GM19324 (cell line): ENCODE measurements around the gene ANKRD62.

ENCODE experiments used
- ATAC-seq: cut with Tn5 transposase; IDR thresholded peaks from one replicate; pipeline ENCODE4 v1.9.1; 2021; ENCODE audit warnings: mild to moderate bottlenecking, moderate library complexity; ENCODE audit not compliant: unreplicated experiment, low FRiP score

The ANKRD62 gene

GRCh38 chr18:12093520-12094257, at the start of gene ANKRD62:
TSS of gene ANKRD62 (plus strand) at chr18:12093843. CDS start at chr18:12094018, 175 bp downstream.
- ATAC-seq, result no peak

- no peak for ATAC-seq
Observed at GRCh38 chr18:12044591-12044990, 49.1 kb upstream of the ANKRD62 start.

GRCh38 chr18:12046046-12046750, 47.4 kb upstream of the ANKRD62 start:
- no peak for ATAC-seq

GRCh38 chr18:12046751-12047335, 46.8 kb upstream of the ANKRD62 start:
- ATAC-seq, result no peak

GRCh38 chr18:12048010-12048826, 45.4 kb upstream of the ANKRD62 start:
- ATAC-seq, result no peak

- ATAC-seq, result no peak
Observed at GRCh38 chr18:12048827-12049175, 44.8 kb upstream of the ANKRD62 start.

- ATAC-seq, result peak; percentile 92
Observed at GRCh38 chr18:12049978-12050811, 43.4 kb upstream of the ANKRD62 start.

DNA sequence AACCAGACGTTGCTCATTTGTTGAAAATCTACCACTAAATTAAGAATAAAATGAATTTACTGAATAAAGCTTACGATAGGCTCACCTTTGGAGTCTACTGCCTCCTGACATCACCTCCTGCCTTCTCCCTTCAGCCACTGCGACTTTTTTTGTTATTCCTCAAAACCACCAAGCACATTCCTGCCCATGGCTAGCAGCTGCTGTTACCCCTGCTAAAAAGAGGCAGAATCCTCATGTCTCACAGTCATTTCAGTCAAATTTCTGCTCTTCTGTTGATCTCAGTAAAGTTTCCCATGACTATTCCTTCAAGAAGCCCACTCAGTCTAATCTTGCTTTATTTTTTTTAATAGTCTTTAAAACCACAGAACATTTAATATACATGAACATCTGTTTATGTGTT, 40.8 kb upstream of the ANKRD62 start:
- ATAC-seq, result no peak

DNA sequence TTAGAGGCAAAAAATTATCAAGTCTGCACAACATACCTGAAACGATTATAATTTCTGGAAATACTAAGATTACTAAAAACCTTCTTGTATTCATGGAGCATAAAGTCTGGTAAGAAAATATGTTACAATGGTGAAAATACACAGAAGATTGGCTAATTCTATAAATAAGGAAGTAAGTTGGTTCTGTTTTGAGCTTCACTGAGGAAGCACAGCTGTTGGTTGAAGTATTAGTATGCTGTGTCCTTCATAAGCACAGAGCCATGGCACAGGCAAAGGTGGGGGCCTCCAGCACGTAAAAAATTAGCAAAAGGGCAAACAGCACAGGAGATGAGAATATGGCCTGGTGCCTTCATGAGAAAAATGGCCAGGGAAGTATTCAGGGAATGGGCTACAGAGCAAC, 40.4 kb upstream of the ANKRD62 start:
- no peak for ATAC-seq

DNA sequence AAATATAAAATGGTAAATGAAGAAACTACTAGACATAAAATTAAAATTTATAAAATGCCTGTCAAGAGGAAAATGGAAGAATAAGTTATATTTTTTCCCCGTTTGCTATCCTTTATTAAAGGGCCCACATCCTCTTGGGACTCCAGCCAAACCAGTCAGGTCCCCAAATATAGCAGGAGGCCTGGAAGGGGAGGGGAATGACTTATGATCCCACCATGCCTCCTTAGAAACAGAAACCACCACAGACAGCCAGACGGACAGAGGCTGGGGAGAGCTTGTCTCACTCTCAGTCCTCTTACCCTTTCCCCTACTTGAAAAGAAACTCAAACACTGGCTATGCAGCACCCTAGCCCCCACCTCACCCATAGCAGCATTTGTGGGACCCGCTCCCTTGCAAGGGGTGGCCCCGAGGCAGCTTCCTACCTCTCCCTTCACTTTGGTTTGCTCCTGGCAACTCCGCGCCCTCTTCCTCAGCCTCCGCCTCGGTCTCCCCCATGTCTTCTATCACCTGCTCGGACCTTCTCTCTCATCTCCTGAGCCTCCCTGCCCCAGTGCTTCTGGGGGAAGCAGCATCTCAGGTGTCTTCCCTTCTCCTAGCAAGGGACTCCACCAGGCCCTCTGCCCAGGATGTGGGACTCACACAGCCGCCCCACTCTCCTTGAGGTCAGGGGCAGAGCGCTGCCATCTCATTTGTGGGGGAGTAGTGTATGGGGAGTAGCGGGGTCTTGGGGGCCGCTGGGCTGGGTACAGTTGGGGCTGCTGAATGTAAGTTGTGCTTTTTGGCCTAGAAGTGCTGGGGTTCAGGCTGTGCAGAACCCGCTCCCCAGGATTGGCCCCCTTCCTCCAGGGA, 37.4 kb upstream of the ANKRD62 start:
- ATAC-seq, result no peak

DNA sequence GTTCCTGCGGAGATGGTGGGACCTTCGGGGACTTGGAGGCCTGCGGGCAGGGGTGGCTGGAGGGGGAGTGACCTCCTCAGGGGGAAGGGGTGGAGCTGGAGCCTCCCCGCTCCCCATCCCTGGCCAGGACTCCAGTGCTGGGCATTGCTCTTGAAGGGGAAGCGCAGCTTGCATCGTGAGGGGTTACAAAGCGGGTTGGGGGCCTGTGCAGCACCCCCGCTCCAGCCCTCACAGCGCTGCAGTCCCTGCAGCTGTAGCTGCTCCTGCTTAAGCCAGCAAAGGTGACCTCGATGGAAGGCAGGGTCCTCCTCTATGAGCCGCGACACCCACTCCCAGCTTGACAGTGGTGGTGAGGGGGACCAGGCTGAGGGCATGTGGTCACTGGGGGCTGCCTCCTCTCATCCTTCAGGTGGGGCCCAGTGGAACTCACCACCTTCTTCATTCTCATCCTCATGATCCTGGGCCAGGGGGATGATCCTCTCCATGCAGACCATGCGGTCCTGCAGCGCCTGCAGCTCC, 36.7 kb upstream of the ANKRD62 start:
- ATAC-seq, result no peak

- ATAC-seq, result no peak
Observed at GRCh38 chr18:12057419-12058039, 36.1 kb upstream of the ANKRD62 start.

GRCh38 chr18:12059334-12060181, 34.1 kb upstream of the ANKRD62 start:
- no peak for ATAC-seq

- ATAC-seq, result no peak
Observed at GRCh38 chr18:12060182-12060870, 33.3 kb upstream of the ANKRD62 start.

DNA sequence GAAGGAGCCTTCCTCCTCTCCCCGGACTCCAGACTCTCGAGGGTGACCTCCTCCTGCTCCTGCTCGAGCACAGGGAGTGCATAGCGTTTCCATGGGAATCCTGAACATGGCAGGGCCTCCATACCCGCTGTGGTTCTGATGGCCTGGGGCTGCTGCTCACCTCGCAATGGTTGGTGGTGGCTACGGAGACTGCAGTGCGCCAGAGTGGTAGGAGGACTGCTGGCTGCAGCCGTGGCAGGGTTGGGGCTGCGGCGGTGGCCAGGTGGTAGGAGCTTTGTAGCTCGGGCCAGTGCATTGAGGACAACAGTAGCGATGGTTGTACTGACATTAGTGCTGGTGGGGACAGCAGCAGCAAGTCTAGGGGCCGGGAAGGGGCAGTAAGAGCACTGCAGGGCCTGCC, 32.0 kb upstream of the ANKRD62 start:
- ATAC-seq, result no peak

DNA sequence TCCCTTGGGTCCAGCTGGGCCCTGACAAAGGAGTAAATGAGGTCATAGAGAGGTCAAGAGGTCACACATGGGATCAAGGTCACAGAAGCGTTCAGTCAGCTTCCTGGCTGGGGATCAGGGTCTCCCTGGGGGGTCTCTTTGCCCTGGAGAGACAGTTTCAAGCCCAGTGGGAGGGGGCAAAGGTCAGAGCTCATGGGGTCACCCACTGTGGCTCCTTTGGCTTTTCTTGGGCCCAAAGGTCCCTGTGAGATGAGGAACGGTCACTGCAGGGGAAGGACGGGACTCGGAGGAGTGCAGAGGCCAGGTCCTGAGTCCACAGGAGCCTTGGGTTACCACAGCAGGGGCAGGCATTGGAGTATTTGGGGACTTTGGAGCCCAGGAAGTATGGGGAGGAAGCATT, 30.7 kb upstream of the ANKRD62 start:
- ATAC-seq, result no peak
